ENCODE results near the gene IL10RA. TPM values are rescaled to one million over a fixed set of nuclear protein-coding genes. Genes with fewer than 3 reads are reported as not detected.

IL10RA gene
- total and polyA plus RNA-seq, 9 of the 15 experiments (the other 6 are each of a cell fraction or from before 2014, with no cell fraction given): 0.17 to 17.3 (median 2.9) TPM

DNA sequence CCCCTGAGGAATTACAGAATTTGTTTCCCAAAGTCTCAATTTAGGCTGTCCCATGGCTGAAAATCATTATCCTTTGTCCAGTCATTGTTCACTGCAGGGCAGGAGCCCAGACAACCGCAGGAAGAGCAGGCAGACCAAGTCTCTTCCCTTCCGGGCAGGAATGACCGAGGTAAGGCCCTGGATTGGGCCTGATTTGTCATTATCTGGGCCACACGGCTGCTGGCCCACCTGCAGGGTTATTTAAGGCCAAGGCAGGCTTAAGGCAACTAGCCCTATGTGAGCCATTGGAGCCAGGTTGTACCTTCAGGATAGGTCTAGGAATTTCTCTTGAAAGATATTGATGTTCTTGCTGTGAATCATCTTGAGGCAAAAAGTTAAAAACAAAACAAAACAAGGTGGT is 9.7 kb upstream of the IL10RA start (continued):
- TF ChIP-seq SAFB2 (IDR thresholded peaks at IDR 0.05; ENCODE audit: borderline replicate concordance, low read depth, low read length, severe bottlenecking) (no peak), NFYB (IDR thresholded peaks at IDR 0.05; ENCODE audit: extremely low read depth, insufficient read length) (no peak), ZNF197 (CRISPR knock-in tag; IDR thresholded peaks at IDR 0.05; ENCODE audit: low read depth) (no peak), EGR1 (conservative IDR thresholded peaks at IDR 0.05) (no peak), MTA3 (IDR thresholded peaks at IDR 0.05; ENCODE audit: borderline replicate concordance) (0 out of 2 replicates have a peak, but pooled peaks have one; percentile 30), DMBX1 (CRISPR knock-in tag; IDR thresholded peaks at IDR 0.05; ENCODE audit: borderline replicate concordance) (no peak), MAFG (tag; conservative IDR thresholded peaks at IDR 0.05) (no peak), MIER1 (IDR thresholded peaks at IDR 0.05; ENCODE audit: low read depth) (no peak), SOX6 (IDR thresholded peaks at IDR 0.05) (peak; percentile 54; the same call in 1 of the 2 replicates), EP300 (IDR thresholded peaks at IDR 0.05; ENCODE audit: low read length) (peak; percentile 44; the same call in 1 of the 2 replicates), L3MBTL2 (IDR thresholded peaks at IDR 0.05) (0 out of 2 replicates have a peak, but pooled peaks have one; percentile 27), MBD2 (IDR thresholded peaks at IDR 0.05; ENCODE audit: borderline replicate concordance, low read depth) (no peak), ELF1 (tag; IDR thresholded peaks at IDR 0.05) (no peak)
- TF ChIP-seq, protein P1, sequence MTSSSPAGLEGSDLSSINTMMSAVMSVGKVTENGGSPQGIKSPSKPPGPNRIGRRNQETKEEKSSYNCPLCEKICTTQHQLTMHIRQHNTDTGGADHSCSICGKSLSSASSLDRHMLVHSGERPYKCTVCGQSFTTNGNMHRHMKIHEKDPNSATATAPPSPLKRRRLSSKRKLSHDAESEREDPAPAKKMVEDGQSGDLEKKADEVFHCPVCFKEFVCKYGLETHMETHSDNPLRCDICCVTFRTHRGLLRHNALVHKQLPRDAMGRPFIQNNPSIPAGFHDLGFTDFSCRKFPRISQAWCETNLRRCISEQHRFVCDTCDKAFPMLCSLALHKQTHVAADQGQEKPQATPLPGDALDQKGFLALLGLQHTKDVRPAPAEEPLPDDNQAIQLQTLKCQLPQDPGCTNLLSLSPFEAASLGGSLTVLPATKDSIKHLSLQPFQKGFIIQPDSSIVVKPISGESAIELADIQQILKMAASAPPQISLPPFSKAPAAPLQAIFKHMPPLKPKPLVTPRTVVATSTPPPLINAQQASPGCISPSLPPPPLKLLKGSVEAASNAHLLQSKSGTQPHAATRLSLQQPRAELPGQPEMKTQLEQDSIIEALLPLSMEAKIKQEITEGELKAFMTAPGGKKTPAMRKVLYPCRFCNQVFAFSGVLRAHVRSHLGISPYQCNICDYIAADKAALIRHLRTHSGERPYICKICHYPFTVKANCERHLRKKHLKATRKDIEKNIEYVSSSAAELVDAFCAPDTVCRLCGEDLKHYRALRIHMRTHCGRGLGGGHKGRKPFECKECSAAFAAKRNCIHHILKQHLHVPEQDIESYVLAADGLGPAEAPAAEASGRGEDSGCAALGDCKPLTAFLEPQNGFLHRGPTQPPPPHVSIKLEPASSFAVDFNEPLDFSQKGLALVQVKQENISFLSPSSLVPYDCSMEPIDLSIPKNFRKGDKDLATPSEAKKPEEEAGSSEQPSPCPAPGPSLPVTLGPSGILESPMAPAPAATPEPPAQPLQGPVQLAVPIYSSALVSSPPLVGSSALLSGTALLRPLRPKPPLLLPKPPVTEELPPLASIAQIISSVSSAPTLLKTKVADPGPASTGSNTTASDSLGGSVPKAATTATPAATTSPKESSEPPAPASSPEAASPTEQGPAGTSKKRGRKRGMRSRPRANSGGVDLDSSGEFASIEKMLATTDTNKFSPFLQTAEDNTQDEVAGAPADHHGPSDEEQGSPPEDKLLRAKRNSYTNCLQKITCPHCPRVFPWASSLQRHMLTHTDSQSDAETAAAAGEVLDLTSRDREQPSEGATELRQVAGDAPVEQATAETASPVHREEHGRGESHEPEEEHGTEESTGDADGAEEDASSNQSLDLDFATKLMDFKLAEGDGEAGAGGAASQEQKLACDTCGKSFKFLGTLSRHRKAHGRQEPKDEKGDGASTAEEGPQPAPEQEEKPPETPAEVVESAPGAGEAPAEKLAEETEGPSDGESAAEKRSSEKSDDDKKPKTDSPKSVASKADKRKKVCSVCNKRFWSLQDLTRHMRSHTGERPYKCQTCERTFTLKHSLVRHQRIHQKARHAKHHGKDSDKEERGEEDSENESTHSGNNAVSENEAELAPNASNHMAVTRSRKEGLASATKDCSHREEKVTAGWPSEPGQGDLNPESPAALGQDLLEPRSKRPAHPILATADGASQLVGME (CRISPR knock-in tag; IDR thresholded peaks at IDR 0.05): no peak
- TF ChIP-seq, protein P2, sequence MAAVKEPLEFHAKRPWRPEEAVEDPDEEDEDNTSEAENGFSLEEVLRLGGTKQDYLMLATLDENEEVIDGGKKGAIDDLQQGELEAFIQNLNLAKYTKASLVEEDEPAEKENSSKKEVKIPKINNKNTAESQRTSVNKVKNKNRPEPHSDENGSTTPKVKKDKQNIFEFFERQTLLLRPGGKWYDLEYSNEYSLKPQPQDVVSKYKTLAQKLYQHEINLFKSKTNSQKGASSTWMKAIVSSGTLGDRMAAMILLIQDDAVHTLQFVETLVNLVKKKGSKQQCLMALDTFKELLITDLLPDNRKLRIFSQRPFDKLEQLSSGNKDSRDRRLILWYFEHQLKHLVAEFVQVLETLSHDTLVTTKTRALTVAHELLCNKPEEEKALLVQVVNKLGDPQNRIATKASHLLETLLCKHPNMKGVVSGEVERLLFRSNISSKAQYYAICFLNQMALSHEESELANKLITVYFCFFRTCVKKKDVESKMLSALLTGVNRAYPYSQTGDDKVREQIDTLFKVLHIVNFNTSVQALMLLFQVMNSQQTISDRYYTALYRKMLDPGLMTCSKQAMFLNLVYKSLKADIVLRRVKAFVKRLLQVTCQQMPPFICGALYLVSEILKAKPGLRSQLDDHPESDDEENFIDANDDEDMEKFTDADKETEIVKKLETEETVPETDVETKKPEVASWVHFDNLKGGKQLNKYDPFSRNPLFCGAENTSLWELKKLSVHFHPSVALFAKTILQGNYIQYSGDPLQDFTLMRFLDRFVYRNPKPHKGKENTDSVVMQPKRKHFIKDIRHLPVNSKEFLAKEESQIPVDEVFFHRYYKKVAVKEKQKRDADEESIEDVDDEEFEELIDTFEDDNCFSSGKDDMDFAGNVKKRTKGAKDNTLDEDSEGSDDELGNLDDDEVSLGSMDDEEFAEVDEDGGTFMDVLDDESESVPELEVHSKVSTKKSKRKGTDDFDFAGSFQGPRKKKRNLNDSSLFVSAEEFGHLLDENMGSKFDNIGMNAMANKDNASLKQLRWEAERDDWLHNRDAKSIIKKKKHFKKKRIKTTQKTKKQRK (IDR thresholded peaks at IDR 0.05; ENCODE audit: borderline replicate concordance, low read depth, low read length): no peak
- TF ChIP-seq, protein P3, sequence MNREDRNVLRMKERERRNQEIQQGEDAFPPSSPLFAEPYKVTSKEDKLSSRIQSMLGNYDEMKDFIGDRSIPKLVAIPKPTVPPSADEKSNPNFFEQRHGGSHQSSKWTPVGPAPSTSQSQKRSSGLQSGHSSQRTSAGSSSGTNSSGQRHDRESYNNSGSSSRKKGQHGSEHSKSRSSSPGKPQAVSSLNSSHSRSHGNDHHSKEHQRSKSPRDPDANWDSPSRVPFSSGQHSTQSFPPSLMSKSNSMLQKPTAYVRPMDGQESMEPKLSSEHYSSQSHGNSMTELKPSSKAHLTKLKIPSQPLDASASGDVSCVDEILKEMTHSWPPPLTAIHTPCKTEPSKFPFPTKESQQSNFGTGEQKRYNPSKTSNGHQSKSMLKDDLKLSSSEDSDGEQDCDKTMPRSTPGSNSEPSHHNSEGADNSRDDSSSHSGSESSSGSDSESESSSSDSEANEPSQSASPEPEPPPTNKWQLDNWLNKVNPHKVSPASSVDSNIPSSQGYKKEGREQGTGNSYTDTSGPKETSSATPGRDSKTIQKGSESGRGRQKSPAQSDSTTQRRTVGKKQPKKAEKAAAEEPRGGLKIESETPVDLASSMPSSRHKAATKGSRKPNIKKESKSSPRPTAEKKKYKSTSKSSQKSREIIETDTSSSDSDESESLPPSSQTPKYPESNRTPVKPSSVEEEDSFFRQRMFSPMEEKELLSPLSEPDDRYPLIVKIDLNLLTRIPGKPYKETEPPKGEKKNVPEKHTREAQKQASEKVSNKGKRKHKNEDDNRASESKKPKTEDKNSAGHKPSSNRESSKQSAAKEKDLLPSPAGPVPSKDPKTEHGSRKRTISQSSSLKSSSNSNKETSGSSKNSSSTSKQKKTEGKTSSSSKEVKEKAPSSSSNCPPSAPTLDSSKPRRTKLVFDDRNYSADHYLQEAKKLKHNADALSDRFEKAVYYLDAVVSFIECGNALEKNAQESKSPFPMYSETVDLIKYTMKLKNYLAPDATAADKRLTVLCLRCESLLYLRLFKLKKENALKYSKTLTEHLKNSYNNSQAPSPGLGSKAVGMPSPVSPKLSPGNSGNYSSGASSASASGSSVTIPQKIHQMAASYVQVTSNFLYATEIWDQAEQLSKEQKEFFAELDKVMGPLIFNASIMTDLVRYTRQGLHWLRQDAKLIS (CRISPR knock-in tag; IDR thresholded peaks at IDR 0.05): no peak
